GM12878 (cell line): ENCODE results near the gene PTPRN2. TPM values are rescaled to one million over a fixed set of nuclear protein-coding genes. Genes with fewer than 3 reads are reported as not detected.

Experiments
- ATAC-seq: fragments of 200-7000 bp; cut with Tn5 transposase; 3 replicates; pipeline ENCODE4 v1.9.1; 2020; ENCODE audit warnings: mild to moderate bottlenecking, moderate library complexity
- BruUV-seq: library from RNA; stranded (reverse); fragments of 400-500 nt; replicated peaks from 2 replicates; lab custom pipeline; 2021; lab: Mats Ljungman, UMichigan
- CTCF ChIA-PET: fragments of 300-600 bp; sonication (Branson Sonifier 250); formaldehyde crosslinking; extraction: SDS; loops from one replicate; lab custom pipeline; 2021; ENCODE audit warnings: inconsistent platforms; lab: Yijun Ruan, JAX
- POLR2A ChIA-PET: fragments of 350-600 bp; formaldehyde crosslinking; extraction: SDS; loops from one replicate; lab custom pipeline; 2021; ENCODE audit warnings: inconsistent platforms; lab: Charles Lee
- RAD21 ChIA-PET: fragments of 300-600 bp; sonication (Branson Sonifier 250); formaldehyde crosslinking; loops from one replicate; lab custom pipeline; 2023; ENCODE audit warnings: antibody characterized with exemption; ENCODE audit not compliant: unreplicated experiment; lab: Charles Lee
- SMC1A ChIA-PET: fragments of 300-600 bp; sonication (Branson Sonifier 250); formaldehyde crosslinking; loops from one replicate; lab custom pipeline; 2023; ENCODE audit not compliant: unreplicated experiment, uncharacterized antibody; lab: Charles Lee
- DNase-seq: peaks from one replicate; pipeline ENCODE4 v3.0.0-alpha.2; 2011; ENCODE audit warnings: low read depth, low spot score
- FAIRE-seq: peaks from 3 replicates; lab custom pipeline; 2011; peaks lifted over from hg19 to GRCh38; lab: Jason Lieb, UNC
- H2AFZ ChIP-seq: 2 replicates; pipeline ENCODE4 v1.6.0; 2011; ENCODE audit warnings: low read depth, low read length, control low read depth; ENCODE audit not compliant: control insufficient read depth
- H3K27ac ChIP-seq: 2 replicates; pipeline ENCODE4 v1.5.1; 2011; ENCODE audit warnings: control low read depth; ENCODE audit not compliant: control insufficient read depth, insufficient read depth
- H3K27me3 ChIP-seq, 2 experiments: replicated peaks in 1 of 2; 2 replicates each; pipeline versions ENCODE4 v1.6.0 to v1.6.1; 2011; ENCODE audit warnings: low read length in 1 of 2; ENCODE audit not compliant: control insufficient read depth in 2 of 2, insufficient read depth in 2 of 2
- H3K36me3 ChIP-seq, 2 experiments: 2 replicates each; pipeline ENCODE4 v1.5.1; 2011; ENCODE audit warnings: low read length in 1 of 2; ENCODE audit not compliant: control insufficient read depth in 2 of 2, insufficient read depth in 2 of 2
- H3K4me1 ChIP-seq: 2 replicates; pipeline ENCODE4 v1.6.1; 2011; ENCODE audit warnings: mild to moderate bottlenecking, low read length, moderate library complexity, mixed read lengths; ENCODE audit not compliant: control insufficient read depth, insufficient read depth
- H3K4me2 ChIP-seq: 2 replicates; pipeline ENCODE4 v1.6.0; 2011; ENCODE audit warnings: control low read depth; ENCODE audit not compliant: control insufficient read depth, insufficient read depth
- H3K4me3 ChIP-seq: fragments of 200-600 bp; sonication (generic); 2 replicates; pipeline ENCODE4 v1.5.1; 2016
- H3K79me2 ChIP-seq: 2 replicates; pipeline ENCODE4 v1.6.0; 2011; ENCODE audit warnings: low read length; ENCODE audit not compliant: control insufficient read depth, insufficient read depth
- H3K9ac ChIP-seq: 2 replicates; pipeline ENCODE4 v1.8.0; 2011; ENCODE audit warnings: low read length, control low read depth, mixed read lengths; ENCODE audit not compliant: control insufficient read depth, insufficient read depth
- H3K9me3 ChIP-seq: replicated peaks from 3 replicates; pipeline ENCODE4 v1.5.1; 2011; ENCODE audit warnings: mild to moderate bottlenecking, low read length; ENCODE audit not compliant: control insufficient read depth, insufficient read depth
- H4K20me1 ChIP-seq: 2 replicates; pipeline ENCODE4 v1.6.0; 2011; ENCODE audit not compliant: control insufficient read depth, insufficient read depth
- BRCA1 ChIP-seq: IDR thresholded peaks from 2 replicates; pipeline ENCODE4 v1.6.1; 2011; ENCODE audit warnings: low read depth, low read length, improper control_type of control experiment
- GATAD2B ChIP-seq: fragments of 450-650 bp; conservative IDR thresholded peaks from 2 replicates; pipeline ENCODE4 v1.6.1; 2017; ENCODE audit warnings: low read depth, mild to moderate bottlenecking, moderate library complexity
- MTA3 ChIP-seq: IDR thresholded peaks from 2 replicates; pipeline ENCODE4 v1.6.1; 2012; ENCODE audit warnings: low read length, inconsistent platforms, borderline replicate concordance
- NFIC ChIP-seq: IDR thresholded peaks from 2 replicates; pipeline ENCODE4 v1.6.1; 2012; ENCODE audit warnings: low read depth, mild to moderate bottlenecking, inconsistent platforms, low read length, moderate library complexity
- RAD51 ChIP-seq: fragments of 450-650 bp; IDR thresholded peaks from 2 replicates; pipeline ENCODE4 v1.6.1; 2016; ENCODE audit warnings: moderate library complexity, mild to moderate bottlenecking, inconsistent platforms
- TCF3 ChIP-seq: IDR thresholded peaks from 2 replicates; pipeline ENCODE4 v1.6.1; 2012; ENCODE audit warnings: low read depth, mild to moderate bottlenecking, low read length, borderline replicate concordance; ENCODE audit not compliant: insufficient read depth
- ZSCAN29 ChIP-seq: fragments of 450-650 bp; IDR thresholded peaks from 2 replicates; pipeline ENCODE4 v1.6.1; 2017; ENCODE audit warnings: mild to moderate bottlenecking, moderate library complexity
- WGBS: methylation state at CpG from one replicate; pipeline ENCODE4 v1.1.6; 2016; ENCODE audit warnings: low lambda C conversion rate; ENCODE audit not compliant: insufficient replicate concordance, insufficient coverage; ENCODE audit errors: missing lambda C conversion rate; 5-methylcytosine and 5-hydroxymethylcytosine counted together
- in situ Hi-C: fragments of 300-500 bp; cut with MboI; formaldehyde crosslinking; loops from 9 replicates; pipeline ENCODE4 v1.14.3; 2018; ENCODE audit warnings: mixed read lengths
- intact Hi-C: fragments of 100-400 bp; cut with micrococcal nuclease; formaldehyde crosslinking; loops from one replicate; pipeline ENCODE4 v1.14.2; 2022; ENCODE audit not compliant: unreplicated experiment
- polyA plus RNA-seq, 11 experiments: library from polyadenylated mRNA; depleted of rRNA in 4 of 11; unstranded in 6 of 11; stranded (reverse) in 5 of 11; fragments of >200 nt; fragmentation: Nextera tagmentation in 4 of 11; fragmentation: Illumina TruSeq in 1 of 11; extraction: Ambion mirVana in 4 of 11; extraction: Trizol in 1 of 11; gene quantifications; 1 replicate in 1 of 11; 2 replicates in 10 of 11; pipeline versions ENCODE4 v1.2.1 to v1.2.3, GENCODE V29; 2011 to 2016; ENCODE audit warnings: inconsistent platforms in 2 of 11, missing spikeins in 2 of 11, low read depth in 1 of 11
- total RNA-seq, 4 experiments: library from RNA; depleted of rRNA in 3 of 4; stranded (reverse); fragments of >200 nt in 3 of 4; fragmentation: Illumina TruSeq in 1 of 4; extraction: Trizol in 1 of 4; gene quantifications; 2 replicates each; pipeline versions ENCODE4 v1.2.1 to v1.2.3, GENCODE V29; 2013 to 2021
- TF ChIP-seq, protein P1 (sequence below): fragments of 150-350 bp; IDR thresholded peaks from 2 replicates; pipeline ENCODE4 v1.6.1; 2016; ENCODE audit warnings: low read depth, low read length

Gene PTPRN2
- total and polyA plus RNA-seq, 10 of the 15 experiments (the other 5 are each of a cell fraction or from before 2014, with no cell fraction given) = 5.4 TPM; not detected in 9

DNA sequence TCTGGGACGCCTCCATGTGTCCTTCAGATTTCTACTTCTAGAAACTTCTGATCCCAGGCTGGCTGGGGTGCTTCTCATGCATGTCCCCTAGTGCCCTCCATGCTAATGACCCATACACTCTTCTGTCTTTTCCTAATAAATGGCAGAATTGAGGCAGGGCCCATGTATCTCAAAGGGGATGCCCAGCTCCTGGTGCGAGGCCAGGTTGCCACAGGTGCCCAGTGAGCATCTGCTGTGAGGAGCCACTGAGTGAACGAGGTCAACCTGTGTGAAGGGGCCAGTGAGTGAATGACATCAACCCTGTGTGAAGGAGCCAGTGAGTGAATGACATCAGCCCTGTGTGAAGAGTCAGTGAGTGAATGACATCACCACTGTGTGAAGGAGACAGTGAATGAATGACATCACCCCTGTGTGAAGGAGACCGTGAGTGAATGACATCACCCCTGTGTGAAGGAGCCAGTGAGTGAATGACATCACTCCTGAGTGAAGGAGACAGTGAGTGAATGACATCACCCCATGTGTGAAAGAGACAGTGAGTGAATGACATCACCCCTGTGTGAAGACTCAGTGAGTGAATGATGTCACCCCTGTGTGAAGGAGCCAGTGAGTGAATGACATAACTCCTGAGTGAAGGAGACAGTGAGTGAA lies 478.9 kb downstream of the PTPRN2 start:
- 33% methylated on average over 4 of the region's 4 CpGs for WGBS
- intact Hi-C loops = no loop called here

More for the DNA sequence above, 478.9 kb downstream of the PTPRN2 start:
- Histone ChIP-seq H3K9ac (no peak overlapping the region), H3K27ac (no peak overlapping the region), H3K36me3 (no peaks in the 10 kb centered on the region), H4K20me1 (no peaks in the 10 kb centered on the region), H2AFZ (no peak overlapping the region), H3K9me3 (peaks cover 3% of the 10 kb centered on the region; the same call in 1 of the 3 replicates), H3K4me3 (no peak overlapping the region), H3K4me1 (no peaks in the 10 kb centered on the region), H3K79me2 (no peaks in the 10 kb centered on the region), H3K4me2 (no peak overlapping the region), H3K27me3 (no peaks in the 10 kb centered on the region)
- DNase-seq (no peak), FAIRE-seq (no peak), ATAC-seq (no peak)
- RAD21 ChIA-PET = no interaction called here
- in situ Hi-C loops = no loop called here
- POLR2A ChIA-PET = no interaction called here
- SMC1A ChIA-PET = no interaction called here
- no TSS peak for BruUV-seq
- TF ChIP-seq GATAD2B = no peak
- TF ChIP-seq MTA3 = no peak
- TF ChIP-seq RAD51 = no peak
- TF ChIP-seq, protein P1, sequence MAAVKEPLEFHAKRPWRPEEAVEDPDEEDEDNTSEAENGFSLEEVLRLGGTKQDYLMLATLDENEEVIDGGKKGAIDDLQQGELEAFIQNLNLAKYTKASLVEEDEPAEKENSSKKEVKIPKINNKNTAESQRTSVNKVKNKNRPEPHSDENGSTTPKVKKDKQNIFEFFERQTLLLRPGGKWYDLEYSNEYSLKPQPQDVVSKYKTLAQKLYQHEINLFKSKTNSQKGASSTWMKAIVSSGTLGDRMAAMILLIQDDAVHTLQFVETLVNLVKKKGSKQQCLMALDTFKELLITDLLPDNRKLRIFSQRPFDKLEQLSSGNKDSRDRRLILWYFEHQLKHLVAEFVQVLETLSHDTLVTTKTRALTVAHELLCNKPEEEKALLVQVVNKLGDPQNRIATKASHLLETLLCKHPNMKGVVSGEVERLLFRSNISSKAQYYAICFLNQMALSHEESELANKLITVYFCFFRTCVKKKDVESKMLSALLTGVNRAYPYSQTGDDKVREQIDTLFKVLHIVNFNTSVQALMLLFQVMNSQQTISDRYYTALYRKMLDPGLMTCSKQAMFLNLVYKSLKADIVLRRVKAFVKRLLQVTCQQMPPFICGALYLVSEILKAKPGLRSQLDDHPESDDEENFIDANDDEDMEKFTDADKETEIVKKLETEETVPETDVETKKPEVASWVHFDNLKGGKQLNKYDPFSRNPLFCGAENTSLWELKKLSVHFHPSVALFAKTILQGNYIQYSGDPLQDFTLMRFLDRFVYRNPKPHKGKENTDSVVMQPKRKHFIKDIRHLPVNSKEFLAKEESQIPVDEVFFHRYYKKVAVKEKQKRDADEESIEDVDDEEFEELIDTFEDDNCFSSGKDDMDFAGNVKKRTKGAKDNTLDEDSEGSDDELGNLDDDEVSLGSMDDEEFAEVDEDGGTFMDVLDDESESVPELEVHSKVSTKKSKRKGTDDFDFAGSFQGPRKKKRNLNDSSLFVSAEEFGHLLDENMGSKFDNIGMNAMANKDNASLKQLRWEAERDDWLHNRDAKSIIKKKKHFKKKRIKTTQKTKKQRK = no peak
- no peak for TF ChIP-seq BRCA1
- TF ChIP-seq TCF3 = no peak
- no peak for TF ChIP-seq ZSCAN29
- TF ChIP-seq NFIC = no peak
- TF ChIP-seq, all 136 proteins: peak for 0
- CTCF ChIA-PET = no interaction called here
